H1 (cell line): ENCODE data around the gene COX6A2. TPM values are rescaled to one million over a fixed set of nuclear protein-coding genes. Genes with fewer than 3 reads are reported as not detected.

Source experiments
- CTCF ChIA-PET: fragments of 300-600 bp; sonication (Branson Sonifier 250); formaldehyde crosslinking; loops from one replicate; lab custom pipeline; 2021; ENCODE audit not compliant: partially characterized antibody; lab: Charles Lee
- POLR2A ChIA-PET: fragments of 300-600 bp; sonication (Branson Sonifier 250); formaldehyde crosslinking; loops from one replicate; lab custom pipeline; 2021; ENCODE audit warnings: inconsistent platforms; ENCODE audit not compliant: partially characterized antibody; lab: Charles Lee
- DNase-seq, 2 experiments: peaks; one replicate each; pipeline versions ENCODE4 v3.0.0 to v3.0.0-alpha.2; 2010 to 2022; ENCODE audit warnings: low spot score in 2 of 2, low read depth in 1 of 2, mixed read lengths in 1 of 2
- FAIRE-seq: peaks from 2 replicates; lab custom pipeline; 2011; peaks lifted over from hg19 to GRCh38; lab: Jason Lieb, UNC
- H2AFZ ChIP-seq: 2 replicates; pipeline ENCODE4 v1.8.1; 2012; ENCODE audit warnings: low read length, inconsistent platforms
- H2AK5ac ChIP-seq: 2 replicates; pipeline ENCODE4 v1.6.1; 2013; ENCODE audit warnings: low read depth, low read length
- H2BK120ac ChIP-seq: replicated peaks from 2 replicates; pipeline ENCODE3; 2013; ENCODE audit warnings: low read depth, low read length, inconsistent platforms
- H2BK12ac ChIP-seq: 2 replicates; pipeline ENCODE4 v1.6.1; 2013; ENCODE audit warnings: low read depth, low read length
- H2BK15ac ChIP-seq: 2 replicates; pipeline ENCODE4 v1.6.1; 2013; ENCODE audit warnings: low read length
- H2BK20ac ChIP-seq: 2 replicates; pipeline ENCODE4 v1.6.1; 2013; ENCODE audit warnings: low read length
- H2BK5ac ChIP-seq: 2 replicates; pipeline ENCODE4 v1.6.1; 2013; ENCODE audit warnings: low read depth, low read length
- H3K14ac ChIP-seq: 2 replicates; pipeline ENCODE4 v1.6.1; 2013; ENCODE audit warnings: inconsistent platforms; ENCODE audit not compliant: insufficient read length
- H3K18ac ChIP-seq: 2 replicates; pipeline ENCODE4 v1.6.1; 2013; ENCODE audit warnings: low read length; ENCODE audit errors: extremely low read depth
- H3K23ac ChIP-seq: 2 replicates; pipeline ENCODE4 v1.6.1; 2013; ENCODE audit warnings: inconsistent platforms; ENCODE audit not compliant: insufficient read length
- H3K23me2 ChIP-seq: 2 replicates; pipeline ENCODE4 v1.6.1; 2013; ENCODE audit warnings: low read depth, low read length
- H3K27ac ChIP-seq: 2 replicates; pipeline ENCODE4 v1.6.1; 2011; ENCODE audit warnings: low read depth, low read length, inconsistent platforms
- H3K27me3 ChIP-seq, 4 experiments: replicated peaks in 1 of 4; 1 replicate in 1 of 4; 2 replicates in 3 of 4; pipeline versions ENCODE4 v1.6.1 to v1.8.1; 2011 to 2013; ENCODE audit warnings: low read length in 3 of 4, mild to moderate bottlenecking in 3 of 4, inconsistent platforms in 2 of 4, mixed read lengths in 2 of 4, moderate library complexity in 1 of 4; ENCODE audit not compliant: control insufficient read depth in 3 of 4, insufficient read depth in 3 of 4; ENCODE audit errors: extremely low read depth in 1 of 4
- H3K36me3 ChIP-seq, 4 experiments: 2 replicates each; pipeline versions ENCODE4 v1.6.1 to v1.8.1; 2011 to 2013; ENCODE audit warnings: mild to moderate bottlenecking in 4 of 4, low read length in 3 of 4, moderate library complexity in 2 of 4, control low read depth in 1 of 4, inconsistent platforms in 1 of 4; ENCODE audit not compliant: insufficient read depth in 4 of 4, control insufficient read depth in 2 of 4
- H3K4ac ChIP-seq: replicated peaks from 2 replicates; pipeline ENCODE3; 2013; ENCODE audit warnings: low read length, low read depth, mixed read lengths, inconsistent platforms; ENCODE audit not compliant: insufficient read length
- H3K4me1 ChIP-seq, 4 experiments: replicated peaks in 1 of 4; 1 replicate in 1 of 4; 2 replicates in 3 of 4; pipeline versions ENCODE4 v1.6.1 to v1.8.1; 2011 to 2013; ENCODE audit warnings: low read length in 3 of 4, inconsistent platforms in 2 of 4, mixed read lengths in 1 of 4; ENCODE audit not compliant: insufficient read depth in 4 of 4, control insufficient read depth in 3 of 4
- H3K4me2 ChIP-seq, 2 experiments: 2 replicates each; pipeline versions ENCODE4 v1.6.1 to v1.8.1; 2011 to 2013; ENCODE audit warnings: low read depth in 2 of 2, low read length in 2 of 2, control low read depth in 1 of 2, inconsistent platforms in 1 of 2, mild to moderate bottlenecking in 1 of 2; ENCODE audit not compliant: insufficient read depth in 1 of 2
- H3K4me3 ChIP-seq, 4 experiments: fragments of 200-600, 300-600 bp in 1 of 4; sonication (generic), shearing (Covaris generic), sonication (Bioruptor Twin) in 1 of 4; 2 replicates each; pipeline versions ENCODE4 v1.5.1 to v1.8.1; 2011 to 2016; ENCODE audit warnings: low read length in 4 of 4, low read depth in 3 of 4, control low read depth in 2 of 4, inconsistent platforms in 2 of 4, mild to moderate bottlenecking in 2 of 4, mixed read lengths in 1 of 4, moderate library complexity in 1 of 4; ENCODE audit not compliant: insufficient read depth in 2 of 4; ENCODE audit errors: extremely low read depth in 1 of 4
- H3K56ac ChIP-seq: replicated peaks from 2 replicates; pipeline ENCODE3; 2013; ENCODE audit warnings: low read depth, mild to moderate bottlenecking, mixed read lengths, low read length, inconsistent platforms; ENCODE audit not compliant: insufficient read length
- H3K79me1 ChIP-seq: 2 replicates; pipeline ENCODE4 v1.6.1; 2013; ENCODE audit warnings: low read depth, low read length, control low read depth
- H3K79me2 ChIP-seq, 2 experiments: 2 replicates each; pipeline versions ENCODE4 v1.6.1 to v1.8.1; 2012 to 2013; ENCODE audit warnings: low read length in 2 of 2, mild to moderate bottlenecking in 2 of 2, inconsistent platforms in 1 of 2; ENCODE audit not compliant: insufficient read depth in 2 of 2, control insufficient read depth in 1 of 2
- H3K9ac ChIP-seq, 4 experiments: replicated peaks in 1 of 4; 1 replicate in 1 of 4; 2 replicates in 3 of 4; pipeline versions ENCODE4 v1.6.1 to v1.8.1; 2011 to 2013; ENCODE audit warnings: low read depth in 3 of 4, low read length in 3 of 4, control low read depth in 2 of 4, mild to moderate bottlenecking in 2 of 4, moderate library complexity in 2 of 4, inconsistent platforms in 1 of 4; ENCODE audit errors: extremely low read depth in 1 of 4
- H3K9me3 ChIP-seq, 2 experiments: 2 replicates each; pipeline versions ENCODE4 v1.6.1 to v1.8.1; 2012 to 2013; ENCODE audit warnings: mild to moderate bottlenecking in 2 of 2, moderate library complexity in 2 of 2, control low read depth in 1 of 2, inconsistent platforms in 1 of 2, low read depth in 1 of 2, low read length in 1 of 2, mixed read lengths in 1 of 2; ENCODE audit not compliant: insufficient read depth in 2 of 2
- H4K20me1 ChIP-seq, 2 experiments: replicated peaks in 1 of 2; 2 replicates each; pipeline versions ENCODE3 to v1.8.1; 2011 to 2013; ENCODE audit warnings: inconsistent platforms in 2 of 2, low read length in 2 of 2, mild to moderate bottlenecking in 1 of 2; ENCODE audit not compliant: insufficient read depth in 2 of 2, control insufficient read depth in 1 of 2
- H4K5ac ChIP-seq: 2 replicates; pipeline ENCODE4 v1.6.1; 2013; ENCODE audit warnings: low read length, low read depth, mixed read lengths, inconsistent platforms; ENCODE audit not compliant: insufficient read length
- H4K8ac ChIP-seq: 2 replicates; pipeline ENCODE4 v1.8.0; 2013; ENCODE audit warnings: mild to moderate bottlenecking, moderate library complexity, low read length, inconsistent platforms; ENCODE audit not compliant: insufficient read depth; ENCODE audit errors: extremely low read depth
- H4K91ac ChIP-seq: replicated peaks from 2 replicates; pipeline ENCODE3; 2013; ENCODE audit warnings: low read length, mixed read lengths, inconsistent platforms; ENCODE audit not compliant: insufficient read length
- SP2 ChIP-seq: IDR thresholded peaks from 2 replicates; pipeline ENCODE4 v1.6.1; 2012; ENCODE audit warnings: mild to moderate bottlenecking, low read length, inconsistent platforms
- WGBS, 2 experiments: shearing (Covaris generic) in 1 of 2; methylation state at CpG; one replicate each; pipeline versions ENCODE4 v1.1.6 to v1.1.7; 2013 to 2015; ENCODE audit warnings: low lambda C conversion rate in 2 of 2, mixed read lengths in 2 of 2, inconsistent platforms in 1 of 2, low coverage in 1 of 2, missing lambda C conversion rate in 1 of 2; ENCODE audit not compliant: insufficient replicate concordance in 2 of 2, insufficient coverage in 1 of 2, insufficient read length in 1 of 2; ENCODE audit errors: extremely low coverage in 1 of 2, missing lambda C conversion rate in 1 of 2; 5-methylcytosine and 5-hydroxymethylcytosine counted together
- polyA plus RNA-seq, 7 experiments: library from polyadenylated mRNA; depleted of rRNA in 3 of 7; stranded (reverse) in 5 of 7; unstranded in 2 of 7; fragments of >200 nt in 5 of 7; fragments of 200-250 nt in 2 of 7; gene quantifications; 1 replicate in 5 of 7; 2 replicates in 1 of 7; 4 replicates in 1 of 7; pipeline versions ENCODE4 v1.2.1 to v1.2.3, GENCODE V29; 2011 to 2013; ENCODE audit warnings: missing spikeins in 2 of 7, mixed read lengths in 2 of 7
- total RNA-seq: library from RNA; stranded (reverse); fragmentation: NEBNext Ultra II Directional; extraction: Animal tissue kit (Norgen Biotek cat#: 25700); gene quantifications from 2 replicates; pipeline ENCODE4 v1.2.1, GENCODE V29; 2021

The COX6A2 gene
- total and polyA plus RNA-seq, 2 of the 8 experiments (the other 6 are each of a cell fraction or from before 2014, with no cell fraction given), result 0.79 TPM; not detected in 1

DNA sequence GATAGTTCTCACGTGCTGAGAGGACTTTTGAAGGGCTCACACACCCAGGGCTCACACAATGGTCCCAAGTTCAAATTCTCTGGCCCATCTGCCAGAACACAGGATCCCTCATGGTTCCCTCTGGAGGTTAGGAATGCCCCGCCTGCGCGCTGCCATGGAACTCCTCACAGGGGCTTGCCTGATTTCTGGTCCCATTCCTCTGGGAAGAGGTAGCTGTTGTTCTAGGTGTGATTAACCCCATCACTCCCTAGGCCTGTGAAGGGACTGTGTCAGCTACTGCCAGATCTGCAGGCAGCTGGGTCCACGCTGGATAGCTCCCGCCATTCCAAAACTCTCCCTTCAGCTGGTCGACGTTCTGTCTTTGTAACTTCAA lies 28.8 kb upstream of the COX6A2 start:
- no peak overlapping the region for H3K56ac ChIP-seq
- H3K4me3 ChIP-seq, result 0 out of 8 replicates have a peak overlapping the region, but pooled peaks of 1 of the 4 experiments have one; percentile 73
- no peak overlapping the region for H3K4ac ChIP-seq
- WGBS, 2 experiments, result 94% methylated on average over 8 of the region's 8 CpGs; no CpG with 5 or more reads in 1 of the 2 experiments
- ChIA-PET POLR2A (interaction anchor here (0.7 to 4.5 kb wide), 6 partner anchors 8 to 259 kb away, joined by 3 to 40 read pairs (median 9); partner anchors contain the start of gene RUSF1), CTCF (interaction anchor here (0.6 to 3.6 kb wide), 9 partner anchors 13 to 257 kb away, joined by 3 to 25 read pairs (median 9); partner anchors contain the start of gene ZNF843)
- H3K27ac ChIP-seq, result no peak overlapping the region
- H2AK5ac ChIP-seq, result no peak overlapping the region
- H3K9ac ChIP-seq, result no peak overlapping the region
- H4K5ac ChIP-seq, result no peak overlapping the region
- no peaks in the 10 kb centered on the region for H3K9me3 ChIP-seq
- H3K4me1 ChIP-seq, result peaks cover 8 to 28% (median 13%) of the 10 kb centered on the region in 4 experiments
- H3K4me2 ChIP-seq, result peak overlapping the region in 1 of 2 experiments; percentile 88; a peak in 2 of 4 replicates
- H2BK120ac ChIP-seq, result no peak overlapping the region
- H2BK15ac ChIP-seq, result no peak overlapping the region
- no peak overlapping the region for H2BK20ac ChIP-seq
- H3K79me2 ChIP-seq, result peaks cover 0 to 28% of the 10 kb centered on the region in 2 experiments; a peak in 2 of 4 replicates
- DNase-seq (no peak), FAIRE-seq (no peak)
- no peak overlapping the region for H2AFZ ChIP-seq
- H3K23ac ChIP-seq, result no peak overlapping the region
- H3K14ac ChIP-seq, result no peak overlapping the region
- no peak overlapping the region for H2BK12ac ChIP-seq
- H3K36me3 ChIP-seq, result no peaks in the 10 kb centered on the region
- H3K27me3 ChIP-seq, result no peaks in the 10 kb centered on the region
- H3K79me1 ChIP-seq, result peaks cover 8% of the 10 kb centered on the region
- H3K18ac ChIP-seq, result no peak overlapping the region
- H4K8ac ChIP-seq, result no peak overlapping the region
- H3K23me2 ChIP-seq, result peaks cover 11% of the 10 kb centered on the region; the same call in 1 of the 2 replicates
- peaks cover 14 to 27% of the 10 kb centered on the region in 2 experiments for H4K20me1 ChIP-seq
- H2BK5ac ChIP-seq, result no peak overlapping the region
- H4K91ac ChIP-seq, result no peak overlapping the region
- TF ChIP-seq SP2, result no peak
